Endodermal cell (in vitro differentiated cells): Measurements from ENCODE around the gene GABRR2. TPM values are rescaled to one million over a fixed set of nuclear protein-coding genes. Genes with fewer than 3 reads are reported as not detected.

ENCODE experiments used
- DNase-seq: peaks from one replicate; pipeline ENCODE4 v3.0.0-alpha.2; 2017
- H3K27ac ChIP-seq: 2 replicates; pipeline ENCODE4 v1.5.1; 2013; ENCODE audit warnings: mild to moderate bottlenecking, low read depth, low read length, moderate library complexity
- H3K27me3 ChIP-seq: 2 replicates; pipeline ENCODE4 v1.6.1; 2013; ENCODE audit warnings: mild to moderate bottlenecking, low read length, moderate library complexity; ENCODE audit not compliant: insufficient read depth, control insufficient read depth, poor library complexity, severe bottlenecking
- H3K36me3 ChIP-seq: 2 replicates; pipeline ENCODE4 v1.7.0; 2013; ENCODE audit warnings: mild to moderate bottlenecking, low read length, moderate library complexity; ENCODE audit not compliant: control insufficient read depth, insufficient read depth
- H3K4me1 ChIP-seq: one replicate; pipeline ENCODE4 v1.7.0; 2013; ENCODE audit warnings: low read length; ENCODE audit not compliant: control insufficient read depth, insufficient read depth
- H3K4me3 ChIP-seq: 2 replicates; pipeline ENCODE4 v1.5.1; 2013; ENCODE audit warnings: mild to moderate bottlenecking, low read length, moderate library complexity
- H3K9ac ChIP-seq: 2 replicates; pipeline ENCODE4 v1.6.1; 2013; ENCODE audit warnings: mild to moderate bottlenecking, low read length, moderate library complexity; ENCODE audit not compliant: poor library complexity, severe bottlenecking; ENCODE audit errors: extremely low read depth
- H3K9me3 ChIP-seq: 2 replicates; pipeline ENCODE4 v1.6.1; 2013; ENCODE audit warnings: mild to moderate bottlenecking, low read length, moderate library complexity; ENCODE audit not compliant: control insufficient read depth
- H3K27ac Mint-ChIP-seq: 2 replicates; pipeline ENCODE4 v1.8.0; 2020; ENCODE audit warnings: mixed read lengths
- H3K27me3 Mint-ChIP-seq: 2 replicates; pipeline ENCODE4 v1.8.0; 2021; ENCODE audit warnings: mild to moderate bottlenecking, mixed read lengths; ENCODE audit not compliant: insufficient read depth
- H3K36me3 Mint-ChIP-seq: 2 replicates; pipeline ENCODE4 v1.8.0; 2020; ENCODE audit warnings: low read depth, mixed read lengths
- H3K4me1 Mint-ChIP-seq: 2 replicates; pipeline ENCODE4 v1.8.0; 2020; ENCODE audit warnings: mixed read lengths
- H3K4me3 Mint-ChIP-seq: 2 replicates; pipeline ENCODE4 v1.8.0; 2020; ENCODE audit warnings: mild to moderate bottlenecking, moderate library complexity, mixed read lengths
- H3K9me3 Mint-ChIP-seq: 2 replicates; pipeline ENCODE4 v1.8.0; 2020; ENCODE audit warnings: mild to moderate bottlenecking, mixed read lengths
- CTCF ChIP-seq: fragments of 200-600 bp; sonication (generic); conservative IDR thresholded peaks from 2 replicates; pipeline ENCODE4 v1.5.0; 2021; ENCODE audit warnings: antibody characterized with exemption, mild to moderate bottlenecking
- WGBS, 2 experiments: methylation state at CpG; one replicate each; pipeline versions ENCODE4 v1.1.5 to v1.1.7; 2013; ENCODE audit warnings: missing lambda C conversion rate in 2 of 2, mixed read lengths in 1 of 2; ENCODE audit not compliant: insufficient coverage in 1 of 2, insufficient read length in 1 of 2; 5-methylcytosine and 5-hydroxymethylcytosine counted together
- total RNA-seq, 2 donors: library from RNA; stranded (reverse); fragmentation: NEBNext Ultra II Directional in 1 of 2; extraction: Animal tissue kit (Norgen Biotek cat#: 25700) in 1 of 2; gene quantifications; 2 replicates in 1 of 2; 3 replicates in 1 of 2; pipeline ENCODE4 v1.2.1, GENCODE V29; 2021

The GABRR2 gene
- total RNA-seq, 2 donors from 2014 or later = 0.15 to 0.27 TPM

GRCh38 chr6:89251976-89252375 is 63.1 kb downstream of the GABRR2 start:
- no peak overlapping the region for H3K4me3 ChIP-seq
- H3K27me3 ChIP-seq = no peaks in the 10 kb centered on the region
- no peak overlapping the region for H3K27ac ChIP-seq
- no peak for TF ChIP-seq CTCF
- no peaks in the 10 kb centered on the region for H3K9me3 Mint-ChIP-seq
- no peaks in the 10 kb centered on the region for H3K36me3 Mint-ChIP-seq
- no peak overlapping the region for H3K4me3 Mint-ChIP-seq
- H3K9me3 ChIP-seq = no peaks in the 10 kb centered on the region
- no peak overlapping the region for H3K9ac ChIP-seq
- no peak overlapping the region for H3K27ac Mint-ChIP-seq
- peaks cover 3% of the 10 kb centered on the region for H3K27me3 Mint-ChIP-seq
- no peaks in the 10 kb centered on the region for H3K4me1 ChIP-seq
- DNase-seq = no peak
- H3K4me1 Mint-ChIP-seq = no peaks in the 10 kb centered on the region
- WGBS, 2 experiments = 88 to 94% methylated on average over 10 of the region's 10 CpGs
- no peaks in the 10 kb centered on the region for H3K36me3 ChIP-seq

- Histone ChIP-seq H3K4me3 (no peak overlapping the region), H3K36me3 (no peaks in the 10 kb centered on the region), H3K4me1 (no peaks in the 10 kb centered on the region), H3K9me3 (no peaks in the 10 kb centered on the region), H3K27ac (no peak overlapping the region), H3K9ac (no peak overlapping the region), H3K27me3 (no peaks in the 10 kb centered on the region)
- no peak for DNase-seq
- Mint-ChIP-seq H3K27ac (no peak overlapping the region), H3K4me3 (no peak overlapping the region), H3K4me1 (no peaks in the 10 kb centered on the region), H3K36me3 (no peaks in the 10 kb centered on the region), H3K9me3 (no peaks in the 10 kb centered on the region), H3K27me3 (peaks cover 3% of the 10 kb centered on the region)
- TF ChIP-seq CTCF = no peak
- WGBS, 2 experiments = 91 to 100% methylated on average over 1 to 2 of the region's 2 CpGs
Measured at GRCh38 chr6:89251170-89251569, 63.9 kb downstream of the GABRR2 start.

GRCh38 chr6:89250239-89250638 is 64.9 kb downstream of the GABRR2 start:
- Histone ChIP-seq H3K27me3 (no peaks in the 10 kb centered on the region), H3K9ac (no peak overlapping the region), H3K36me3 (no peaks in the 10 kb centered on the region), H3K27ac (no peak overlapping the region), H3K4me3 (no peak overlapping the region), H3K4me1 (no peaks in the 10 kb centered on the region), H3K9me3 (no peaks in the 10 kb centered on the region)
- no peak for DNase-seq
- 86 to 98% methylated on average over 5 to 7 of the region's 7 CpGs for WGBS, 2 experiments
- H3K36me3 Mint-ChIP-seq = no peaks in the 10 kb centered on the region
- no peaks in the 10 kb centered on the region for H3K4me1 Mint-ChIP-seq
- H3K27me3 Mint-ChIP-seq = peaks cover 3% of the 10 kb centered on the region
- no peaks in the 10 kb centered on the region for H3K9me3 Mint-ChIP-seq
- TF ChIP-seq CTCF = no peak
- no peak overlapping the region for H3K27ac Mint-ChIP-seq
- no peak overlapping the region for H3K4me3 Mint-ChIP-seq
